Measurements from ENCODE around the gene CPEB4. TPM values are rescaled to one million over a fixed set of nuclear protein-coding genes. Genes with fewer than 3 reads are reported as not detected.

CPEB4 gene
- total RNA-seq, 1 experiment from 2014 or later = 11.1 TPM

DNA sequence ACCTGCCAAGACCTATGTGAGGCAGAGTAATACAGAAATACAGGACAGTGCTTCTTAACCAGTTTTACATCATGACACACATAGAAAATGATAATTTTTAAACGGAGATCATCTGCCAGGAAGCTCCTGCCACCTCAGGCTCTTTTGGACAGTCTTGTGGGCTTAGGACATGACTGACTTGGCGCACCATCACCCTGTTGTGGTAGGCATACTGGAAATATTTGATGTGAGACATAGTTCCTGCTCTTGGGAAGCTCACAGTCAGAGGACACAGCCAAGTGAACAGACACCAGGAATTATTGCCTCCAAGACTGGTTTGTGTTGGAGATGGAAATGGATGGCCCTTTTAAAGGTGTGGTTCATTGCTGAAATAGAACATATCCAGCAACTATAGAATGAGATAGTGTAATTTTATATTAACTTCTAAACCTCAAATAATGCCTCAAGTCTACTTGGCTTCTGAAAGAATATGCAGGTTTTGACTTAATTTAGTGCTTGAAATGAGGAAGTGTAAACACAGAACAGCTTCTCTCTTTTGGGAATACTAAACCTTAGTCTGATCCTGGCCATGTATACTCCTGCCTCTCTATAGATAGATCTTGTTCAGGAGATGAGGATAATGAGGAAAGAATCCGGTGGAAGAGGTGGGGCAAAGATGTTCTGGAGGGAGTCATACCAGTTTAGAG is 19.7 kb downstream of the CPEB4 start:
- Histone ChIP-seq H3K79me2 (ENCODE audit: insufficient read depth, low read length) (no peaks in the 10 kb centered on the region), H3K27ac (ENCODE audit: low read depth, low read length) (no peak overlapping the region), H4K20me1 (ENCODE audit: insufficient read depth) (no peaks in the 10 kb centered on the region), H3K36me3 (ENCODE audit: control insufficient read depth in 1 of 2, insufficient read depth in 2 of 2, low read length in 2 of 2) (no peaks in the 10 kb centered on the region), H3K9me3 (ENCODE audit: control insufficient read depth in 1 of 2, insufficient read depth in 1 of 2, low read depth in 1 of 2, low read length in 2 of 2) (no peaks in the 10 kb centered on the region), H3K4me1 (ENCODE audit: control insufficient read depth in 1 of 2, insufficient read depth in 2 of 2, low read length in 2 of 2) (no peaks in the 10 kb centered on the region), H3K4me3 (replicated peaks in 1 of 2; ENCODE audit: low read depth in 1 of 2, low read length in 2 of 2) (no peak overlapping the region), H3K4me2 (ENCODE audit: low read length) (no peak overlapping the region), H3K9me2 (ENCODE audit: insufficient read depth) (no peaks in the 10 kb centered on the region), H3K27me3 (ENCODE audit: insufficient read depth, low read length) (no peaks in the 10 kb centered on the region), H3K9ac (ENCODE audit: low read length) (no peak overlapping the region), H2AFZ (ENCODE audit: low read depth, low read length, poor library complexity, severe bottlenecking) (no peak overlapping the region)
- no peak for ATAC-seq
- TF ChIP-seq EZH2 (IDR thresholded peaks at IDR 0.05) (no peak), POLR2AphosphoS5 (IDR thresholded peaks at IDR 0.05; ENCODE audit: low read depth, low read length) (no peak), JUND (IDR thresholded peaks at IDR 0.05) (no peak), RAD21 (IDR thresholded peaks at IDR 0.05; ENCODE audit: low read depth) (no peak), CBX3 (IDR thresholded peaks at IDR 0.05; ENCODE audit: low read depth) (no peak), REST (IDR thresholded peaks at IDR 0.05; ENCODE audit: low read depth) (no peak), CEBPB (IDR thresholded peaks at IDR 0.05; ENCODE audit: low read depth) (no peak), YY1 (IDR thresholded peaks at IDR 0.05; ENCODE audit: extremely low read depth, insufficient replicate concordance, low read depth, low read length) (no peak), EZH2phosphoT487 (IDR thresholded peaks at IDR 0.05; ENCODE audit: borderline replicate concordance) (no peak), ZNF274 (IDR thresholded peaks at IDR 0.05; ENCODE audit: low read depth, low read length) (no peak)
- TF ChIP-seq, protein P1, sequence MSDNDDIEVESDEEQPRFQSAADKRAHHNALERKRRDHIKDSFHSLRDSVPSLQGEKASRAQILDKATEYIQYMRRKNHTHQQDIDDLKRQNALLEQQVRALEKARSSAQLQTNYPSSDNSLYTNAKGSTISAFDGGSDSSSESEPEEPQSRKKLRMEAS (IDR thresholded peaks at IDR 0.05) = no peak
- TF ChIP-seq, protein P2, sequence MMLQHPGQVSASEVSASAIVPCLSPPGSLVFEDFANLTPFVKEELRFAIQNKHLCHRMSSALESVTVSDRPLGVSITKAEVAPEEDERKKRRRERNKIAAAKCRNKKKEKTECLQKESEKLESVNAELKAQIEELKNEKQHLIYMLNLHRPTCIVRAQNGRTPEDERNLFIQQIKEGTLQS (IDR thresholded peaks at IDR 0.05) = no peak
- RAD21 ChIA-PET (ENCODE audit: low non-redundant PET in 1 of 2, low total read pairs in 2 of 2, uncharacterized antibody in 2 of 2, unreplicated experiment in 2 of 2) = no interaction called here
- POLR2A ChIA-PET = no interaction called here
- no TSS peak for BruUV-seq (replicated peaks)
- DNase-seq (ENCODE audit: low read depth, low spot score) = no peak
- intact Hi-C loops (cut with micrococcal nuclease) = no loop called here
- CTCF ChIA-PET = interaction anchor here (1.7 kb wide), 1 partner anchor 17 kb away, joined by 6 read pairs; no protein-coding TSS in a partner anchor
